ENCODE measurements around the gene RIMKLB.
"Not testable (repeated sequence)": the region's sequence is repeated elsewhere in the genome, so short reads cannot be mapped to it uniquely, and the experiment has no call there.

RIMKLB gene

DNA sequence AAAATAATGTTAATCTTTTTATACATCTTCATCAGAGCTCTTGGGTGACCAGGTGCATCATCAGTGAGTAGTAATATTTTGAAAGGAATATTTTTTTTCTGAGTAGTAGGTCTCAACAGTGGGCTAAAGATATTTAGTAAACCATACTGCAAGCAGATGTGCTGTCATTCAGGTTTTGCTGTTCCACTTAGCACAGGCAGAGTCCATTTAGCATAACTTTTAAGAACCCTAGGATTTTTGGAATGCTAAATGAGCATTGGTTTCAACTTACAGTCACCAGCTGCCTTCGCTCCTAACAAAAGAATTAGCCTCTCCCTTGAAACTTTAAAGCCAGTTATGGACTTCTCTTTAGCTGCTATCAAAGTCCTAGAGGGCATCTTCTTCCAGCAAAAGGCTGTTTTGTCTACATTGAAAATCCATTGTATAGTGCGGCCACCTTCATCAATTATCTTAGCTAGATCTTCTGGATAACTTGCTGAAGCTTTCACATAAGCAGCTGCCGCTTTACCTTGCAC, 24.6 kb downstream of the RIMKLB start:
- no peak overlapping the region for H3K27ac ChIP-seq
- H3K4me1 ChIP-seq: no peaks in the 10 kb centered on the region
- no peak overlapping the region for H3K4me3 ChIP-seq (ENCODE audit: low read depth, low read length)
- no peaks in the 10 kb centered on the region for H3K36me3 ChIP-seq (ENCODE audit: control insufficient read depth, insufficient read depth, low read length)
- H3K9ac ChIP-seq: no peak overlapping the region
- TF ChIP-seq, protein P1, sequence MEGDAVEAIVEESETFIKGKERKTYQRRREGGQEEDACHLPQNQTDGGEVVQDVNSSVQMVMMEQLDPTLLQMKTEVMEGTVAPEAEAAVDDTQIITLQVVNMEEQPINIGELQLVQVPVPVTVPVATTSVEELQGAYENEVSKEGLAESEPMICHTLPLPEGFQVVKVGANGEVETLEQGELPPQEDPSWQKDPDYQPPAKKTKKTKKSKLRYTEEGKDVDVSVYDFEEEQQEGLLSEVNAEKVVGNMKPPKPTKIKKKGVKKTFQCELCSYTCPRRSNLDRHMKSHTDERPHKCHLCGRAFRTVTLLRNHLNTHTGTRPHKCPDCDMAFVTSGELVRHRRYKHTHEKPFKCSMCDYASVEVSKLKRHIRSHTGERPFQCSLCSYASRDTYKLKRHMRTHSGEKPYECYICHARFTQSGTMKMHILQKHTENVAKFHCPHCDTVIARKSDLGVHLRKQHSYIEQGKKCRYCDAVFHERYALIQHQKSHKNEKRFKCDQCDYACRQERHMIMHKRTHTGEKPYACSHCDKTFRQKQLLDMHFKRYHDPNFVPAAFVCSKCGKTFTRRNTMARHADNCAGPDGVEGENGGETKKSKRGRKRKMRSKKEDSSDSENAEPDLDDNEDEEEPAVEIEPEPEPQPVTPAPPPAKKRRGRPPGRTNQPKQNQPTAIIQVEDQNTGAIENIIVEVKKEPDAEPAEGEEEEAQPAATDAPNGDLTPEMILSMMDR (IDR thresholded peaks at IDR 0.05): no peak
- peaks cover 65% of the 10 kb centered on the region for H3K79me2 ChIP-seq
- no peak overlapping the region for H2AFZ ChIP-seq
- no peak overlapping the region for H3K4me2 ChIP-seq (ENCODE audit: low read length)
- H3K27me3 ChIP-seq (ENCODE audit: control insufficient read depth, insufficient read depth, low read length): no peaks in the 10 kb centered on the region
- no peaks in the 10 kb centered on the region for H3K9me3 ChIP-seq (ENCODE audit: control insufficient read depth, low read length)

DNA sequence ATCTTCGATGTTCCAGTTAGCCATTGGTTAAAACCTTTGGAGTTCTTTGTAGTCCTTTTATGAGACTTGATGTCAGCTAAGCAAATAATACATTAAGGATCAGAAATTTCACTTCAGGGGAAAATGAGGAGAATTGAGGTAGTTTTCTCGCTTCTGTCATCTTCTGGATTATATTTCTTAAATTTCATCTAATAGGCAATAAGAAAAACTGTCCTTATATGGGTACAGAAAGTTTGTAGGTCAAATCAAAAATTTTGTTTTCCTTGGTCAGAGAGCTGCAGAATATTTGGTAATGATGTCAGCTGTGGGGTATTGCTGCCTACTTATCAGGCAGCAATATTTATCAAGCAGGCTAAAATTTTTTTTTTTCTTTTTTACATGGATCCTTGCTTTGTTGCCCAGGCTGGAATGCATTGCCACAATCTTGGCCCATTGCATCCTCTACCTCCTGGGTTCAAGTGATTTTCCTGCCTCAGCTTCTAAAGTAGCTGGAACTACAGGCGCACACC, 37.1 kb downstream of the RIMKLB start:
- TF ChIP-seq, protein P1 (IDR thresholded peaks at IDR 0.05): no peak
- Histone ChIP-seq H3K36me3 (ENCODE audit: control insufficient read depth, insufficient read depth, low read length) (no peaks in the 10 kb centered on the region), H3K9me3 (ENCODE audit: control insufficient read depth, low read length) (no peaks in the 10 kb centered on the region), H3K79me2 (peaks cover 45% of the 10 kb centered on the region), H3K4me1 (peaks cover 4% of the 10 kb centered on the region), H3K9ac (no peak overlapping the region), H3K27me3 (ENCODE audit: control insufficient read depth, insufficient read depth, low read length) (no peaks in the 10 kb centered on the region), H3K4me2 (ENCODE audit: low read length) (no peak overlapping the region), H3K27ac (no peak overlapping the region), H3K4me3 (ENCODE audit: low read depth, low read length) (no peak overlapping the region), H2AFZ (no peak overlapping the region)

DNA sequence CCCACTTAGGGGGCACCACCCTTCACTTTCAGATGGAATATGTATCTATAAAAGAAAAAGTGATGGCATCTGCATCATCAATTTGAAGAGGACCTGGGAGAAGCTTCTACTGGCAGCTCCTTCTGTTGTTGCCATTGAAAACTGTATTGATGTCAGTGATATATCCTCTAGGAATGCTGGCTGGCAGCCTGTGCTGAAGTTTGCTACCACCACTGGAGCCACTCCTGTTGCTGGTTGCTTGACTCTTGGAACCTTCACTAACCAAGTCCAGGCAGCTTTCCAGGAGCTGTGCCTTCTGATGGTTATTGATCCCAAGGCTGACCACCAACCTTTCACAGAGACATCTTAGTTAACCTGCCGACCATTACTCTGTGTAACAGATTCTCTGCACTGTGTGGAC, 44.7 kb downstream of the RIMKLB start:
- Histone ChIP-seq H3K36me3 (ENCODE audit: control insufficient read depth, insufficient read depth, low read length) (no peaks in the 10 kb centered on the region), H3K27me3 (ENCODE audit: control insufficient read depth, insufficient read depth, low read length) (no peaks in the 10 kb centered on the region), H3K4me1 (no peaks in the 10 kb centered on the region), H3K79me2 (peaks cover 34% of the 10 kb centered on the region), H3K27ac (no peak overlapping the region), H3K4me3 (ENCODE audit: low read depth, low read length) (no peak overlapping the region), H3K9me3 (ENCODE audit: control insufficient read depth, low read length) (no peaks in the 10 kb centered on the region), H2AFZ (no peak overlapping the region), H3K9ac (no peak overlapping the region), H3K4me2 (ENCODE audit: low read length) (no peak overlapping the region)
- TF ChIP-seq, protein P1 (IDR thresholded peaks at IDR 0.05): no peak

DNA sequence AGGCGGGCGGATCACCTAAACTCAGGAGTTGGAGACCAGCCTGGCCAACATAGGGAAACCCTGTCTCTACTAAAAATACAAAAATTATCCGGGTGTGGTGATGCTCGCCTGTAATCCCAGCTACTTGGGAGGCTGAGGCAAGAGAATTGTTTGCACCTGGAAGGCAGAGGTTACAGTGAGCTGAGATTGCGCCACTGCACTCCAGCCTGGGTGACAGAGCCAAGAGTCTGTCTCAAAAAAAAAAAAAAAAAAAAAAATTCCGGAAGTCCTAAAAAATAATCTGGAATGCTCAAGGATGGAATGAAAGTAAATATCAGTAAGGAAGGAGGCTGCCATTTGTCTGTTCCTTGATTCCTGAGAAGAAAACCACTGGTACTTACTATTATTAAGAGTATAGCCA, 45.3 kb downstream of the RIMKLB start:
- not testable (repeated sequence) for H3K4me1 ChIP-seq; H2AFZ ChIP-seq; H3K9me3 ChIP-seq (ENCODE audit: control insufficient read depth, low read length); H3K4me2 ChIP-seq (ENCODE audit: low read length); H3K36me3 ChIP-seq (ENCODE audit: control insufficient read depth, insufficient read depth, low read length); H3K9ac ChIP-seq; H3K27ac ChIP-seq; H3K4me3 ChIP-seq (ENCODE audit: low read depth, low read length); H3K27me3 ChIP-seq (ENCODE audit: control insufficient read depth, insufficient read depth, low read length)
- H3K79me2 ChIP-seq: peaks cover 32% of the 10 kb centered on the region

DNA sequence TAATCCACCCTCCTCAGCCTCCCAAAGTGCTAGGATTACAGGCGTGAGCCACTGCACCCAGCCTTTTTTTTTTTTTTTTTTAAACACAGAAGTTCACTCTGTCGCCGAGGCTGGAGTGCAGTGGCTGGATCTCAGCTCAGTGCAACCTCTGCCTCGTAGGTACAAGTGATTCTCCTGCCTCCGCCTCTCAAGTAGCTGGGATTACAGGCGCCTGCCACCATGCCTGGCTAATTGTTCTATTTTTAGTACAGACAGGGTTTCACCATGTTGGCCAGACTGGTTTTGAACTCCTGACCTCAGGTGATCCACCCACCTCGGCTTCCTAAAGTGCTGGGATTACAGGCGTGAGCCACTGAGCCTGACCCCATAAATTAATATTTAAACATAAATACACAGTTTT, 47.8 kb downstream of the RIMKLB start:
- H3K27me3 ChIP-seq (ENCODE audit: control insufficient read depth, insufficient read depth, low read length); H3K27ac ChIP-seq; H3K4me3 ChIP-seq (ENCODE audit: low read depth, low read length); H3K36me3 ChIP-seq (ENCODE audit: control insufficient read depth, insufficient read depth, low read length); H3K9ac ChIP-seq; H3K4me1 ChIP-seq; H3K9me3 ChIP-seq (ENCODE audit: control insufficient read depth, low read length); H2AFZ ChIP-seq; H3K4me2 ChIP-seq (ENCODE audit: low read length): not testable (repeated sequence)
- peaks cover 21% of the 10 kb centered on the region for H3K79me2 ChIP-seq

DNA sequence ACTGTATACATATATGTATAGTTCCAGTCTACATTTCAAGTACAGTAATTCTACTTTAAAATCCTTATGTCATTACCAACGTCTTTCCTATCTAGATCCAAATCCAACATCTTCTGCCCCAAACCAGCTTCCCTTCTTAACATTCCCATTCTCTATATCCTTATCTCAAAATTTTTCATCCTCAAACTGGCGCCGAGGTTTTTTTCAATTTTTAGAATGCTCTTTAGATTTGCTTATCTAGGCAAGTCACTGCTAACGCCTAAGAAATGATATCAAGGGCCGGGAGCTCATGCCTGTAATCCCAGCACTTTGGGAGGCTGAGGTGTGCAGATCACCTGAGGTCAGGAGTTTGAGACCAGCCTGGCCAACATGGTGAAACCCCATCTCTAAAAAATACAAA, 48.3 kb downstream of the RIMKLB start:
- H3K4me1 ChIP-seq: no peaks in the 10 kb centered on the region
- H3K4me2 ChIP-seq (ENCODE audit: low read length): no peak overlapping the region
- H3K79me2 ChIP-seq: peaks cover 21% of the 10 kb centered on the region
- H3K4me3 ChIP-seq (ENCODE audit: low read depth, low read length): no peak overlapping the region
- TF ChIP-seq, protein P1 (IDR thresholded peaks at IDR 0.05): no peak
- no peaks in the 10 kb centered on the region for H3K9me3 ChIP-seq (ENCODE audit: control insufficient read depth, low read length)
- no peak overlapping the region for H2AFZ ChIP-seq
- no peaks in the 10 kb centered on the region for H3K27me3 ChIP-seq (ENCODE audit: control insufficient read depth, insufficient read depth, low read length)
- H3K36me3 ChIP-seq (ENCODE audit: control insufficient read depth, insufficient read depth, low read length): no peaks in the 10 kb centered on the region
- H3K9ac ChIP-seq: no peak overlapping the region
- H3K27ac ChIP-seq: no peak overlapping the region

DNA sequence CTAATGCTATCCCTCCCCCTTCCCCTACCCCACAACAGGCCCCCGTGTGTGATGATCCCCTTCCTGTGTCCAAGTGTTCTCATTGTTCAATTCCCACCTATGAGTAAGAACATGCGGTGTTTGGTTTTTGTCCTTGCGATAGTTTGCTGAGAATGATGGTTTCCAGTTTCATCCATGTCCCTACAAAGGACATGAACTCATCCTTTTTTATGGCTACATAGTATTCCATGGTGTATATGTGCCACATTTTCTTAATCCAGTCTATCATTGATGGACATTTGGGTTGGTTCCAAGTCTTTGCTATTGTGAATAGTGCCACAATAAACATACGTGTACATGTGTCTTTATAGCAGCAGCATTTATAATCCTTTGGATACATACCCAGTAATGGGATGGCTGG, 62.3 kb downstream of the RIMKLB start:
- H3K27me3 ChIP-seq (ENCODE audit: control insufficient read depth, insufficient read depth, low read length); H3K36me3 ChIP-seq (ENCODE audit: control insufficient read depth, insufficient read depth, low read length); H3K9ac ChIP-seq; H3K9me3 ChIP-seq (ENCODE audit: control insufficient read depth, low read length); H2AFZ ChIP-seq; H3K4me1 ChIP-seq; H3K27ac ChIP-seq; H3K4me2 ChIP-seq (ENCODE audit: low read length); H3K4me3 ChIP-seq (ENCODE audit: low read depth, low read length): not testable (repeated sequence)
- H3K79me2 ChIP-seq: peaks cover 58% of the 10 kb centered on the region

DNA sequence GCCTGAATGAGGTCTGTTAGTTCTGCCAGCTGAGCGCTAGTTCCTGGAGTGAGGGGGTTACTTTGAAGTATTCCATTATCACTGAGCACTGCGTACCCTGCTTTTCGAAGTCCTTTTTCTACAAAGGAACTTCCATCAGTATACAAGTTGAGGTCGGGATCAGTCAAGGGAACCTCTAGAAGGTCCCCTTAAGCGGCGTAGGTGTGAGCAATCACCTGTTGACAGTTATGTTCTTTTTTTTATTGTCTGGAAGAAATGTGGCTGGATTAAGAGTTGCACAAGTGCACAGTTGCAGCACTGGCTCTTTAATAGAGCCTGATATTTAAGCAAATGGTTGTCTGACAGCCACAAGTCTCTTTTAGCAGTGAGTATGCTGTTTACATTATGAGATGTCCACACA, 64.9 kb downstream of the RIMKLB start:
- H3K4me2 ChIP-seq (ENCODE audit: low read length); H3K9ac ChIP-seq; H3K36me3 ChIP-seq (ENCODE audit: control insufficient read depth, insufficient read depth, low read length); H3K9me3 ChIP-seq (ENCODE audit: control insufficient read depth, low read length); H3K4me1 ChIP-seq; H3K4me3 ChIP-seq (ENCODE audit: low read depth, low read length); H3K27me3 ChIP-seq (ENCODE audit: control insufficient read depth, insufficient read depth, low read length); H3K27ac ChIP-seq; H2AFZ ChIP-seq: not testable (repeated sequence)
- peaks cover 54% of the 10 kb centered on the region for H3K79me2 ChIP-seq

Measured in parathyroid adenoma (tissue), 2 donors.